CD8-positive, alpha-beta memory T cell (primary cell): Measurements from ENCODE around the gene FNDC3B. TPM values are rescaled to one million over a fixed set of nuclear protein-coding genes. Genes with fewer than 3 reads are reported as not detected.

Source experiments
- CTCF ChIA-PET: fragments of 350-600 bp; sonication (Branson Sonifier 250); formaldehyde crosslinking; loops from one replicate; lab custom pipeline; 2021; ENCODE audit warnings: antibody characterized with exemption; lab: Charles Lee
- POLR2A ChIA-PET: fragments of 350-600 bp; sonication (Branson Sonifier 250); formaldehyde crosslinking; loops from one replicate; lab custom pipeline; 2021; ENCODE audit warnings: antibody characterized with exemption; lab: Charles Lee
- DNase-seq, 5 donors: peaks; one replicate each; pipeline versions ENCODE4 v3.0.0 to v3.0.0-alpha.2; 2020 to 2022; ENCODE audit warnings: mixed read lengths in 1 of 5
- H3K27ac ChIP-seq: one replicate; pipeline ENCODE4 v1.7.0; 2013; ENCODE audit warnings: low read depth, mild to moderate bottlenecking, low read length, moderate library complexity
- H3K27me3 ChIP-seq: 2 replicates; pipeline ENCODE4 v1.7.0; 2013; ENCODE audit warnings: low read length, mild to moderate bottlenecking; ENCODE audit not compliant: insufficient read depth, poor library complexity, severe bottlenecking
- H3K36me3 ChIP-seq: 2 replicates; pipeline ENCODE4 v1.7.0; 2013; ENCODE audit warnings: mild to moderate bottlenecking, low read length, moderate library complexity; ENCODE audit not compliant: insufficient read depth
- H3K4me1 ChIP-seq: 2 replicates; pipeline ENCODE4 v1.7.0; 2013; ENCODE audit warnings: mild to moderate bottlenecking, low read length, moderate library complexity; ENCODE audit not compliant: insufficient read depth
- H3K4me3 ChIP-seq: 2 replicates; pipeline ENCODE4 v1.7.0; 2013; ENCODE audit warnings: mild to moderate bottlenecking, low read length
- H3K9me3 ChIP-seq: 2 replicates; pipeline ENCODE4 v1.7.0; 2013; ENCODE audit warnings: mild to moderate bottlenecking, low read length
- H3K27ac Mint-ChIP-seq, 8 donors: one replicate each; pipeline ENCODE4 v1.8.0; 2020 to 2021; ENCODE audit warnings: mixed read lengths in 8 of 8, mild to moderate bottlenecking in 6 of 8, inconsistent platforms in 3 of 8, moderate library complexity in 3 of 8
- H3K27me3 Mint-ChIP-seq, 2 donors: one replicate each; pipeline ENCODE4 v1.8.0; 2020 to 2021; ENCODE audit warnings: mixed read lengths in 2 of 2, mild to moderate bottlenecking in 1 of 2, moderate library complexity in 1 of 2
- H3K36me3 Mint-ChIP-seq, 3 donors: one replicate each; pipeline ENCODE4 v1.8.0; 2020 to 2021; ENCODE audit warnings: mixed read lengths in 3 of 3, inconsistent platforms in 1 of 3, mild to moderate bottlenecking in 1 of 3
- H3K4me1 Mint-ChIP-seq, 3 donors: one replicate each; pipeline ENCODE4 v1.8.0; 2020 to 2021; ENCODE audit warnings: mixed read lengths in 3 of 3, inconsistent platforms in 1 of 3, mild to moderate bottlenecking in 1 of 3
- H3K4me3 Mint-ChIP-seq, 7 donors: one replicate each; pipeline ENCODE4 v1.8.0; 2020 to 2021; ENCODE audit warnings: mixed read lengths in 7 of 7, mild to moderate bottlenecking in 6 of 7, moderate library complexity in 4 of 7, inconsistent platforms in 2 of 7
- H3K9me3 Mint-ChIP-seq, 5 donors: one replicate each; pipeline ENCODE4 v1.8.0; 2020 to 2022; ENCODE audit warnings: mixed read lengths in 5 of 5, mild to moderate bottlenecking in 3 of 5, moderate library complexity in 2 of 5, inconsistent platforms in 1 of 5
- polyA plus RNA-seq: library from polyadenylated mRNA; unstranded; fragments of 300-500 nt; fragmentation: Illumina TruSeq; gene quantifications from one replicate; pipeline ENCODE4 v1.2.3, GENCODE V29; 2021
- total RNA-seq, 2 experiments: library from RNA; stranded (reverse); gene quantifications; one replicate each; pipeline ENCODE4 v1.2.3, GENCODE V29; 2021

FNDC3B gene
- total and polyA plus RNA-seq, 3 experiments from 2014 or later, result 8.7 to 18.6 (median 17.4) TPM

DNA sequence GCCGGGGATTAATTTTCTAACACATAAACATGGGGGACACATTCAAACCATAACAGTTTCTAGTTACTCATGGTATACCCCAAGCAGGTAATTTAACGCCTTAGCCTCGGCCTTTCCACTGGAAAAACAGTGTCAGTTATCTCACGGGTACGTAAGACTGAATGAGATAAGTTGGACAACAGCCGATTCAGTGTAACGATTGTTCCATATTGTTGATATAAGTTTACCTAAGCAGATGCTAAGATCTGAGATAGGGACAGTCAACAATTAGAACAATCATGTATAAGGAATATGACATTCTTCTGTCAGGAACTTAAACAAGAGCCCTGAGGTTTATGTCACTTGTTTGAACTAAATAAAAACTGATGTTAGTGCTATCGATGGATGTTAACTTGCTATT is 278.1 kb downstream of the FNDC3B start:
- no peaks in the 10 kb centered on the region for H3K4me1 ChIP-seq
- no peak overlapping the region for H3K27ac ChIP-seq
- Mint-ChIP-seq H3K4me3 (no peak overlapping the region), H3K27me3 (no peaks in the 10 kb centered on the region), H3K9me3 (no peaks in the 10 kb centered on the region), H3K27ac (no peak overlapping the region), H3K4me1 (no peaks in the 10 kb centered on the region), H3K36me3 (peaks cover 1 to 29% (median 5%) of the 10 kb centered on the region in 3 donors)
- no peaks in the 10 kb centered on the region for H3K36me3 ChIP-seq
- no peaks in the 10 kb centered on the region for H3K9me3 ChIP-seq
- no peaks in the 10 kb centered on the region for H3K27me3 ChIP-seq
- H3K4me3 ChIP-seq, result no peak overlapping the region
- POLR2A ChIA-PET, result no interaction called here
- CTCF ChIA-PET, result interaction anchor here (1.8 to 2.3 kb wide), 2 partner anchors 15 kb away, joined by 5 to 7 read pairs; no protein-coding TSS in a partner anchor
- DNase-seq, result no peak

DNA sequence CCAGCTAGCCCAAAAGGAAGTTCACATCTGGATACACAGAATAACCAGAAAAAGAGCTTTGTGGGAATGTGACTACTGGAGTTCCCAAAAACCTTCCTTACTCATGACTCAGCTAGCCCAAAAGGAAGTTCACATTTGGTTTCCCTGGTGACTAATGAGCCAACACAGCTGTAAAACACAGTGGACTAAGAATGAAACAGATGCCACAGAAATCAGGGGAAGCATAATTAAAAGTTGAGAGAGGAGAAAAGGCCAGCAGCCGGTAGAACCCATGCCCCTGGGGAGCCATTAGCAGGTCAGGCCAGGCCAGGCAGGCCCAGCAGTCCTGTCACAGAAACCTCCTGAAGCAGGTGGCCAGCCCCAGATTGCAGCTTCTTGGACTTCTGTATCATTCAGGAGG is 278.6 kb downstream of the FNDC3B start:
- Mint-ChIP-seq H3K4me1 (no peaks in the 10 kb centered on the region), H3K4me3 (no peak overlapping the region), H3K9me3 (no peaks in the 10 kb centered on the region), H3K36me3 (peaks cover 0 to 28% (median 4%) of the 10 kb centered on the region in 3 donors), H3K27ac (no peak overlapping the region), H3K27me3 (no peaks in the 10 kb centered on the region)
- no peak overlapping the region for H3K4me3 ChIP-seq
- ChIA-PET CTCF (interaction anchor here (2.3 kb wide), 1 partner anchor 14 kb away, joined by 7 read pairs; no protein-coding TSS in a partner anchor), POLR2A (no interaction called here)
- H3K9me3 ChIP-seq, result no peaks in the 10 kb centered on the region
- no peaks in the 10 kb centered on the region for H3K27me3 ChIP-seq
- H3K36me3 ChIP-seq, result no peaks in the 10 kb centered on the region
- no peaks in the 10 kb centered on the region for H3K4me1 ChIP-seq
- no peak for DNase-seq
- no peak overlapping the region for H3K27ac ChIP-seq

GRCh38 chr3:172319595-172319994 is 280.2 kb downstream of the FNDC3B start:
- POLR2A ChIA-PET, result no interaction called here
- Histone ChIP-seq H3K9me3 (no peaks in the 10 kb centered on the region), H3K4me3 (no peak overlapping the region), H3K27me3 (no peaks in the 10 kb centered on the region), H3K4me1 (no peaks in the 10 kb centered on the region), H3K36me3 (no peaks in the 10 kb centered on the region), H3K27ac (no peak overlapping the region)
- CTCF ChIA-PET, result interaction anchor here (2.3 kb wide), 1 partner anchor 13 kb away, joined by 7 read pairs; no protein-coding TSS in a partner anchor
- peaks cover 0 to 31% (median 2%) of the 10 kb centered on the region in 3 donors for H3K36me3 Mint-ChIP-seq
- no peaks in the 10 kb centered on the region for H3K4me1 Mint-ChIP-seq
- no peak for DNase-seq
- H3K27ac Mint-ChIP-seq, result peak overlapping the region in 1 of 8 donors; percentile 30
- H3K9me3 Mint-ChIP-seq, result no peaks in the 10 kb centered on the region
- no peak overlapping the region for H3K4me3 Mint-ChIP-seq
- H3K27me3 Mint-ChIP-seq, result no peaks in the 10 kb centered on the region

DNA sequence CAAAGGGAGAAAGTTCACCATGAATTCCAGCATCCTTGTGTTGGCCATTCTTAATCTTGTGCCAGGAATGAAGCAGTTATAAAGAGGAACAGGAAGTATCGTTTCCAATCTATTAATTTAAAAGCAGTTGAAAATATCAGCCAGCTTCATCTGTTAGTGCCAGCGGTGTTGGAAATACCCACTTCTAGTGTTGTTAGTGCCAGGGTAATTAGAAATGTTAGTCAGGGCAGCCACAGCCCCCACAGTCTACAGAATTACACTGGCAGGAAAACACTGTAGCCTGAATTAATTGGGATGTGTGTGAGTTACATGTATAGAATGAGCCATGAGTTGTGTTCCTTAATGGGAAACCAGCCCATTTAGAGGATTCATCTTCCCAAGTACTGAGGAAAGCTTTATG is 281.1 kb downstream of the FNDC3B start:
- Histone ChIP-seq H3K27ac (no peak overlapping the region), H3K4me3 (no peak overlapping the region), H3K36me3 (no peaks in the 10 kb centered on the region), H3K4me1 (no peaks in the 10 kb centered on the region), H3K27me3 (no peaks in the 10 kb centered on the region), H3K9me3 (no peaks in the 10 kb centered on the region)
- no peak for DNase-seq
- Mint-ChIP-seq H3K27ac (peak overlapping the region in 2 of 8 donors; percentile 17 to 54), H3K36me3 (peaks cover 0 to 38% (median 4%) of the 10 kb centered on the region in 3 donors), H3K9me3 (no peaks in the 10 kb centered on the region), H3K4me3 (no peak overlapping the region), H3K27me3 (no peaks in the 10 kb centered on the region), H3K4me1 (no peaks in the 10 kb centered on the region)
- CTCF ChIA-PET, result no interaction called here
- POLR2A ChIA-PET, result no interaction called here

DNA sequence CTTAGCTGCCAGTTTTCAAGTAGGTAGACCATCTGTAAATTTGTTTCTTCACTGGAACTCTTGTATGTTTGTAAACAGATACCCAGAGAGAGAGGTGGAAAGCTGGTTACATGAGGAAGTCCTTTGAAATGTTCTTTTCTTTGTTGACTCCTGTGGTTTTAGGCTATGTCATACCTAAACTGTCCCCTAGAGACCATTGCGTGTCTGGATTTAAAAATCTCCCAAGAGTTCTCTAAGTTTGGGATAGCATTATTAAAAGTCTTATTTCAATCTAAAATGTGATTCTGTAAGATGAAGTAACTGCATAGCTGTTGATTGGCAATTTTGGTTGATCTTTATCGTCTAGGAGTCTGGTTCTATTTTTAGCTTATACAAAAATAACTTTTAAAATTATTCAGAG is 281.7 kb downstream of the FNDC3B start:
- H3K36me3 ChIP-seq, result no peaks in the 10 kb centered on the region
- no peak overlapping the region for H3K4me3 ChIP-seq
- Mint-ChIP-seq H3K9me3 (no peaks in the 10 kb centered on the region), H3K27ac (peak overlapping the region in 2 of 8 donors; percentile 27 to 58), H3K4me1 (no peaks in the 10 kb centered on the region), H3K36me3 (peaks cover 0 to 38% (median 9%) of the 10 kb centered on the region in 3 donors), H3K27me3 (no peaks in the 10 kb centered on the region), H3K4me3 (no peak overlapping the region)
- no peaks in the 10 kb centered on the region for H3K4me1 ChIP-seq
- H3K27ac ChIP-seq, result no peak overlapping the region
- no peaks in the 10 kb centered on the region for H3K9me3 ChIP-seq
- ChIA-PET POLR2A (no interaction called here), CTCF (interaction anchor here (1.2 kb wide), 1 partner anchor 11 kb away, joined by 5 read pairs; no protein-coding TSS in a partner anchor)
- H3K27me3 ChIP-seq, result no peaks in the 10 kb centered on the region
- no peak for DNase-seq

DNA sequence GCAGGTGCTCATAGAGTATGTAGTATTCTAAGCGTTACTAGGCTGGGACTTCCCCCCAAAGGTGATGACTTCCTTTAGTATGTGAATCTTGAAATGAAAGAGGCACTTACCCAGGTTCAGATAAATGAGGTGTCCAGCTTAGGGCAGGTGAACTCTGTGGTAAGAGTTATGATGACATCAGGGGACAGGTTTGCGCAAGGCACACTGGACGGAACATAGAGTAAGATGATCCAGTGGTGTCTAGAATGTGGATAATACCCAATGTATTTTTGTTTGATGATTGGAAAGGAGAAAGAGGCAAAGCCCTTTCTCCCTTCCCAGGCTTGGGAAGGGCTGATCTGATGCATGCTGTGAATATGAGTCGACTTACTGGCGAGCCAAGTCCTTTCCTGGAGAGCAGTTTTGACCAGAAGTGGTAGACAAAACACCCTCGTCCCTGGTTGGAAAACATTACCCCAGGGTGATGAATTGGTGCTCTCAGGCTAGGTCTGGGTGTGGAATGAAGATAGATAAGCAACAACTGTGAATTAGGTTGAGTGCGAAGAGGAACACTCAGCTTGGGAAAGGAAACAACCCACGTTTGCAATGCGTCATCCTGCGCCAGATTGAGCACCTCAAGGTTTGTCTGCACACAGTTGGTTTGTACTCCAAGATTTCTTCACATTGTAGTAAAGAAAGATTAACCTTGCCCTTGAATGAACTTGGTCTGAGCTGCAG is 284.7 kb downstream of the FNDC3B start:
- POLR2A ChIA-PET, result no interaction called here
- Mint-ChIP-seq H3K27ac (peak overlapping the region in 2 of 8 donors; percentile 9 to 25), H3K27me3 (no peaks in the 10 kb centered on the region), H3K9me3 (no peaks in the 10 kb centered on the region), H3K36me3 (peaks cover 0 to 30% (median 9%) of the 10 kb centered on the region in 3 donors), H3K4me1 (no peaks in the 10 kb centered on the region), H3K4me3 (no peak overlapping the region)
- peaks cover 3% of the 10 kb centered on the region for H3K36me3 ChIP-seq
- H3K27me3 ChIP-seq, result no peaks in the 10 kb centered on the region
- no peak for DNase-seq
- no peaks in the 10 kb centered on the region for H3K9me3 ChIP-seq
- no peaks in the 10 kb centered on the region for H3K4me1 ChIP-seq
- H3K27ac ChIP-seq, result no peak overlapping the region
- CTCF ChIA-PET, result interaction anchor here (2.2 kb wide), 1 partner anchor 8 kb away, joined by 10 read pairs; no protein-coding TSS in a partner anchor
- no peak overlapping the region for H3K4me3 ChIP-seq

DNA sequence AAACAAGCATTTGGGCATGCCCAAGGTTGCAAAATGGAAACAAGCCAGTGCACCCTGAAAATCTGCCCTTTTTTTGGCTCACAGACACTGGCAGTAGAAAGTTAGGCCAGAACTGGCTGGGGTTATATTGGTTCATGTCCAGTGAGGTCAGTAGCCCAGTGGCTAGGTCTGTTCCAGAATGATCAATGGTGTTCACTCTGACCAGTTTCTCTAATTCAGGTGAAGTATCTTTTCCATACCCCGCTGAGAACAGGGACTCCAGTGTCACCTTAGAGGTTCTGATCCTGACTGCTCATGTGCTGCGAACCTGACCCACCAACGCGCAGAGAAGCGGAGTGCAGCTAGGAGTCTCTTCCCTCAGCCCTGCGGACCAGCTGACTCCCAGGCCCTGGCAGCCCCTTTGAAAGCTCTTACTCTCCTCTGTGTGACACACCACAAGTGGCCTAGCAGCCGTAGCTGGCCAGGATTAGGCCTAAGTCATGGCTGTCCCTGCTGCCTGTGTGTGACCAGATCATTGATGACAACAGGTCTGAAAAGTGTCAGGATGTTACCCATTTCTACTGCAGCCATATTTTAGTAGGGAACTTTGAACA is 285.3 kb downstream of the FNDC3B start:
- peaks cover 3% of the 10 kb centered on the region for H3K36me3 ChIP-seq
- no peaks in the 10 kb centered on the region for H3K9me3 ChIP-seq
- H3K27me3 ChIP-seq, result no peaks in the 10 kb centered on the region
- no peak for DNase-seq
- no peaks in the 10 kb centered on the region for H3K4me1 ChIP-seq
- Mint-ChIP-seq H3K27me3 (no peaks in the 10 kb centered on the region), H3K27ac (peak overlapping the region in 1 of 8 donors; percentile 51), H3K4me3 (no peak overlapping the region), H3K9me3 (no peaks in the 10 kb centered on the region), H3K4me1 (no peaks in the 10 kb centered on the region), H3K36me3 (peaks cover 0 to 27% (median 9%) of the 10 kb centered on the region in 3 donors)
- POLR2A ChIA-PET, result no interaction called here
- H3K27ac ChIP-seq, result no peak overlapping the region
- no peak overlapping the region for H3K4me3 ChIP-seq
- CTCF ChIA-PET, result interaction anchor here (2.2 kb wide), 1 partner anchor 8 kb away, joined by 10 read pairs; no protein-coding TSS in a partner anchor

DNA sequence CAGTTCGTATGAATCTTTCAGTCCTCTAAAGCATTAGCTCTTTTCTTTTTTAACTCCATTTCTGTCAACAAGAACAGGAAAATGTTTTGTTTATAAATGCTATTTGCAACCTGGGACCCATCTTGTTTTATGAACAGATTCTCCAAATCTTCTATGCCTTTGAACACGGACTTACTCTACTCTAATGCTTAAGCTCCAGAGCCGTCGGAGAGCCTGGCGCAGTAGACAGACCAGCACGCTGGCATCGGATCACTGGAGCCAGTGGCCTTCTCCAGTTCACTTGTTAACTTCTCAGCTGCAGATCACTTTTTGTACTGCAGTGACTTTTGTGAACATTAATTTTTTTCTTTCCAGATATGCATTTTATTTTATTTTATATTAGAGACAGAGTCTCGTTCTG is 286.1 kb downstream of the FNDC3B start:
- POLR2A ChIA-PET, result no interaction called here
- H3K4me1 ChIP-seq, result no peaks in the 10 kb centered on the region
- peaks cover 3% of the 10 kb centered on the region for H3K36me3 ChIP-seq

More for the DNA sequence above, 286.1 kb downstream of the FNDC3B start:
- DNase-seq, result no peak
- Mint-ChIP-seq H3K4me3 (no peak overlapping the region), H3K27ac (no peak overlapping the region), H3K36me3 (peaks cover 0 to 28% (median 9%) of the 10 kb centered on the region in 3 donors), H3K4me1 (no peaks in the 10 kb centered on the region), H3K9me3 (no peaks in the 10 kb centered on the region), H3K27me3 (no peaks in the 10 kb centered on the region)
- Histone ChIP-seq H3K27ac (no peak overlapping the region), H3K9me3 (no peaks in the 10 kb centered on the region), H3K4me3 (no peak overlapping the region), H3K27me3 (no peaks in the 10 kb centered on the region)
- CTCF ChIA-PET, result no interaction called here
